ENCODE data around the gene REPS1.

DNA sequence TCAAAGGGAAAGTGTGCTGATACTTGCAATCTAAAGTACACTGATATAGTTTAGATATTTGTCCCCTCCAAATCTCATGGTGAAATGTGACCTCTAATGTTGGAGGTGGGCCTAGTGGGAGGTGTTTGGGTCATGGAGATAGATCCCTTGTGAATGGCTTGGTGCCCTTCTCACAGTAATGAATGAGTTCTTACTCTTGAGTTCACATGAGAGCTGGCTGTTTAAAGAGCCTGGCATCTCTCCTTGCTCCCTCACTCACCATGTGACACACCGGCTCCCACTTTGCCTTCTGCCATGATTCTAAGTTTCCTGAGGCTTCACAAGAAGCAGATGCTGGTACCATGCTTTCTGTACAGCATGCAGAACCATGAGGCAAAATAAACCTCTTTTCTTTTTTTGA lies 78.1 kb downstream of the REPS1 start:
- TF ChIP-seq POLR2A (IDR thresholded peaks at IDR 0.05; ENCODE audit: low read length) = no peak
- no peak for TF ChIP-seq GATA1 (IDR thresholded peaks at IDR 0.05; ENCODE audit: low read depth, low read length)

All from erythroblast (primary cell).